ENCODE results near the gene CSRP3.

Gene CSRP3

DNA sequence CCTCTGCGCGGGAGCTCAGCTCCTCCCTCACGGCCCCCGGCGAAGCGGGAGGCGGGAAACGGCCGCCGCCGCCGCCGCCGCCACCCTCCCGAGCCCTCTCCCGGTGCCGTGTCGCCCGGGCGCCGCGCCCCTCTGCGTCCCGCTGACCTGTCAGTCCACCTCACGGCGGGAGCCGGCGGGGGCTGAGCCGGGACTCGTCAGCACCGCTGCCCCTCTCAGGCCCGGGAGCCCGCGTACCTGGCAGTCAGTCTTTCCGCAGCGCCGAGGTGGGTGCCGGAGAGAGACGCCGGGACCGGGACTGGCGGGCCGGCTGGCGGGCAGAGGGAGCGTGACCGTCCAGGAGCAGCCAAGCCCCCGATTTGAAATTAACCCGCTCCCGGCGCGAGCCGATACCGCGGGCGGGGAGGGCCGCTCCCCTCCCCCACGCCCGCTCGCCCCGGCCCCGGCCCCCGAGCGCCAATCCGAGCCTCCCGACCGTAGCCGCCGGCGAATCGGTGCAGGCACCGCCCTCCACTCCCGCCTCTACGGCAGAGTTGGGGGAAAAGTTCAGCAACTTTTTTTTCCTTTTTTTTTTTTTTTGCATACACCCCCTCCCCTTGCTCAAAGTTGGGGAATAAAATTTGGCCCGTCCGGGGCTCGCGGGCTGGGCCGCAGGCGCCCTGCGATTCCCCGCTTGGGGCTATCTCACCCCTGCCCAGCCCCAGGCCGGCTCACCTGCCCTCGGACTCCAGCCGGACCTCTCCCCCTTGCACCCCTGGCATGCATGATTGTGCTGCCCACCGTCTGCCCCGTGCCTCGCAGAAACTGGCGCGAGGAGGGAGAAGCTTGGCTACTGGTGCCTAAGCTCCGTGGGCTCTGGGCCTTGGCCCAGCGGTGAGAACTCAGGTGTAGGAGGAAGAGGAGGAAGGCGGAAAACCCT is 39.7 kb upstream of the CSRP3 start:
- H3K27me3 ChIP-seq (ENCODE audit: control insufficient read depth, insufficient read depth, low read length) = peaks cover 4% of the 10 kb centered on the region
- no peaks in the 10 kb centered on the region for H3K9me3 ChIP-seq (ENCODE audit: control insufficient read depth, low read length)
- no peak overlapping the region for H3K9ac ChIP-seq
- H3K27ac ChIP-seq = no peak overlapping the region
- no peaks in the 10 kb centered on the region for H3K79me2 ChIP-seq
- peak overlapping the region; percentile 46 for H2AFZ ChIP-seq
- H3K4me2 ChIP-seq (ENCODE audit: low read length) = peak overlapping the region; percentile 55
- TF ChIP-seq, protein P1, sequence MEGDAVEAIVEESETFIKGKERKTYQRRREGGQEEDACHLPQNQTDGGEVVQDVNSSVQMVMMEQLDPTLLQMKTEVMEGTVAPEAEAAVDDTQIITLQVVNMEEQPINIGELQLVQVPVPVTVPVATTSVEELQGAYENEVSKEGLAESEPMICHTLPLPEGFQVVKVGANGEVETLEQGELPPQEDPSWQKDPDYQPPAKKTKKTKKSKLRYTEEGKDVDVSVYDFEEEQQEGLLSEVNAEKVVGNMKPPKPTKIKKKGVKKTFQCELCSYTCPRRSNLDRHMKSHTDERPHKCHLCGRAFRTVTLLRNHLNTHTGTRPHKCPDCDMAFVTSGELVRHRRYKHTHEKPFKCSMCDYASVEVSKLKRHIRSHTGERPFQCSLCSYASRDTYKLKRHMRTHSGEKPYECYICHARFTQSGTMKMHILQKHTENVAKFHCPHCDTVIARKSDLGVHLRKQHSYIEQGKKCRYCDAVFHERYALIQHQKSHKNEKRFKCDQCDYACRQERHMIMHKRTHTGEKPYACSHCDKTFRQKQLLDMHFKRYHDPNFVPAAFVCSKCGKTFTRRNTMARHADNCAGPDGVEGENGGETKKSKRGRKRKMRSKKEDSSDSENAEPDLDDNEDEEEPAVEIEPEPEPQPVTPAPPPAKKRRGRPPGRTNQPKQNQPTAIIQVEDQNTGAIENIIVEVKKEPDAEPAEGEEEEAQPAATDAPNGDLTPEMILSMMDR (IDR thresholded peaks at IDR 0.05) = no peak
- H3K4me3 ChIP-seq (ENCODE audit: low read depth, low read length) = peak overlapping the region; percentile 36
- no peaks in the 10 kb centered on the region for H3K36me3 ChIP-seq (ENCODE audit: control insufficient read depth, insufficient read depth, low read length)
- no peaks in the 10 kb centered on the region for H3K4me1 ChIP-seq

DNA sequence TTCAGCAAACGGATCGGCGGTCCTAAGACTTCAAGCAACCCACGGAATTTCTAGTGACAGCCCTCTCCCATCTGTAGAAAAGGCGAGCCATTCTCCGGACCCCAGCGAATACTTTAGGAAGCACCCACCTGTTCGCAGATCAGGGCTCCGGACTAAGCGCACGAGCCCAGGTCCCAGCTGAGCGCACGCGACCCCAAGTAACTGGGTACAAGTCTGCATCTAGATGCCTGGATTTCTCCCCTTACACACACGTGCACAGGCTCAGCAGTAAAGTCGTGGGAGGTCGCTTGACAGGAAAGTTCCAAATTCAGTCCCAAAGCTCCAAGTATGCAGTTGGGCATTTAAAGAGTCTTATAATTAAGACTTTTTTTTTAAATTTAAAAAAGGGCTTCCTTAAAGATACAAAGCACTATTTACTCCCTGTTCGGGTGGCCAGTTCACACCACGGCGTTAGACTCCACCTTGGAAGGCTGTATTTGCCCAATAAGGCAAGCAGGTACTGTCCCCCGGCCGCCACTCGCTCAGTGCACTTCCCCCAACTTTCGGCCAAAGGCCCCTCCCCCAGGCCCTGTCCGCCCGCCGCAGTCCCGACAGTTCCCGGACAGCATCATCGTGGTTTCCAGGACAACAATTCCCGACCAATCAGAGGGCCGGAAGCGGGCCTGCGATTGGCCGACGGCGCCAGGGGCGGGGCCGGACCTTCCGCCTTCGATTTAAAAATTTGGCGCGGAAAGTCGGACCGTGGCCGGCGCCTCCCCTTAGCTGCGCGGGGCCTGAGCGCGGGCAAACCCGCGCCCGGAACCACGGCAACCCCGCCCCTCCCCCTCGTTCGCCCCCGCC is 38.9 kb upstream of the CSRP3 start, which contains the start of gene E2F8:
Gene E2F8, minus strand, starts transcription at position 526 of the 840 bp plus-strand sequence. CDS start 824 bp downstream, outside the sequence.
- Histone ChIP-seq H3K9ac (no peak within 1 kb of the TSS), H3K4me1 (no peaks in the 10 kb centered on the region), H3K27me3 (ENCODE audit: control insufficient read depth, insufficient read depth, low read length) (peaks cover 4% of the 10 kb centered on the region), H3K36me3 (ENCODE audit: control insufficient read depth, insufficient read depth, low read length) (no peaks in the 10 kb centered on the region), H2AFZ (peak within 1 kb of the TSS; percentile 46), H3K79me2 (no peaks in the 10 kb centered on the region), H3K4me3 (ENCODE audit: low read depth, low read length) (peak within 1 kb of the TSS; percentile 36), H3K27ac (no peak within 1 kb of the TSS), H3K9me3 (ENCODE audit: control insufficient read depth, low read length) (no peaks in the 10 kb centered on the region), H3K4me2 (ENCODE audit: low read length) (peak within 1 kb of the TSS; percentile 55)
- TF ChIP-seq, protein P1 (IDR thresholded peaks at IDR 0.05) = no peak

DNA sequence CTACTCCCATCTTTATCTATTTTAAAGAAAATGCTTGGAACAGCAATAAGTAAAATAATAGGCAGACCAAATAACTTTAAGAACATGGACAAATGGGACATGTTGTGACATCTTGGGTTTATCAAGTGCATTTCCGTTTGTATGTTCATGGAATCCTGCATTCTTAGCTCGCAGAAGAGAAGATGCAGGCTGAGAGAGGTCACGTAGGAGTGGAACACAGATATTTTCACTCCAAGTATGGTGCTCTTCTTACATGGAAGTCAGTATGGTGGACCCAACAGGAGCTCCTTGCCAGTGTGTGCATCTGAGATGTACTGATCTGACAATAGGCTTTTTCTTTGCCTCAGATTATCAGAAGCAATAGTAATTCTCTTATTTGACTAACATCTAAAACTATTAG is 37.3 kb upstream of the CSRP3 start:
- H3K4me1 ChIP-seq = no peaks in the 10 kb centered on the region
- no peak overlapping the region for H3K4me3 ChIP-seq (ENCODE audit: low read depth, low read length)
- no peak overlapping the region for H3K4me2 ChIP-seq (ENCODE audit: low read length)
- H2AFZ ChIP-seq = no peak overlapping the region
- TF ChIP-seq, protein P1 (IDR thresholded peaks at IDR 0.05) = no peak
- peaks cover 4% of the 10 kb centered on the region for H3K27me3 ChIP-seq (ENCODE audit: control insufficient read depth, insufficient read depth, low read length)
- H3K36me3 ChIP-seq (ENCODE audit: control insufficient read depth, insufficient read depth, low read length) = no peaks in the 10 kb centered on the region
- no peak overlapping the region for H3K27ac ChIP-seq
- no peaks in the 10 kb centered on the region for H3K9me3 ChIP-seq (ENCODE audit: control insufficient read depth, low read length)
- no peaks in the 10 kb centered on the region for H3K79me2 ChIP-seq
- no peak overlapping the region for H3K9ac ChIP-seq

DNA sequence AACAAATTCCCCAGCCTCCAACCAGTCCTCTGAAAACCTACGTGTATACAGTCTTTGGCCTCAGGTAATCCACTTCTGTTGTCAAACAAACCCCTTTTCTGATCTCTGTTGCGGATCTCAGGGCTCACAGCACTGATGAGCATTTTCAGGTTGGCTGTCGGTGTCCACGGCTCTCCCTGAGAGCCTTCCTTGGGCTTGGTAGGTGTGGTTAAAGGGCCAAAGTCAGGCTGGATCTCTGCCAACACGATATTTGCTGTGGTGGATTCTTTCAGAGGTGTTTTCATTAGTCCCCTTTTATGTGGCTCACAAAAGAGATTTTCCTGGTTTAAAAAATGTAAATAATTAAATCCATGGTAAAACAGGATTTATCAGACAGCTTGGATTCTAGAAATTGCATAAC is 36.0 kb upstream of the CSRP3 start:
- H3K36me3 ChIP-seq (ENCODE audit: control insufficient read depth, insufficient read depth, low read length) = no peaks in the 10 kb centered on the region
- H3K27ac ChIP-seq = no peak overlapping the region
- H3K4me1 ChIP-seq = no peaks in the 10 kb centered on the region
- no peak overlapping the region for H3K4me3 ChIP-seq (ENCODE audit: low read depth, low read length)
- H3K9ac ChIP-seq = no peak overlapping the region
- H3K9me3 ChIP-seq (ENCODE audit: control insufficient read depth, low read length) = no peaks in the 10 kb centered on the region
- no peak overlapping the region for H3K4me2 ChIP-seq (ENCODE audit: low read length)
- H3K27me3 ChIP-seq (ENCODE audit: control insufficient read depth, insufficient read depth, low read length) = peaks cover 4% of the 10 kb centered on the region
- TF ChIP-seq, protein P1 (IDR thresholded peaks at IDR 0.05) = no peak
- H3K79me2 ChIP-seq = no peaks in the 10 kb centered on the region
- H2AFZ ChIP-seq = no peak overlapping the region
